ENCODE data around the gene IL13RA1. TPM values are rescaled to one million over a fixed set of nuclear protein-coding genes. Genes with fewer than 3 reads are reported as not detected.

Gene IL13RA1
- total RNA-seq, 1 donor from 2014 or later: 38.6 TPM

- Histone ChIP-seq H3K36me3 (ENCODE audit: control insufficient read depth, insufficient read depth, low read length) (no peaks in the 10 kb centered on the region), H3K27me3 (ENCODE audit: control insufficient read depth, insufficient read depth, low read length) (no peaks in the 10 kb centered on the region), H3K4me3 (ENCODE audit: low read depth, low read length) (no peak overlapping the region)
- no peak for TF ChIP-seq CTCF (IDR thresholded peaks at IDR 0.05; ENCODE audit: insufficient read depth, low read length, poor library complexity, severe bottlenecking)
- no peak for DNase-seq (ENCODE audit: low read depth)
These were observed 24.8 kb downstream of the IL13RA1 start for GRCh38 chrX:118751950-118752783.

GRCh38 chrX:118755633-118756032 lies 28.2 kb downstream of the IL13RA1 start:
- H3K36me3 ChIP-seq (ENCODE audit: control insufficient read depth, insufficient read depth, low read length): no peaks in the 10 kb centered on the region
- no peak overlapping the region for H3K4me3 ChIP-seq (ENCODE audit: low read depth, low read length)
- H3K27me3 ChIP-seq (ENCODE audit: control insufficient read depth, insufficient read depth, low read length): no peaks in the 10 kb centered on the region
- no peak for TF ChIP-seq CTCF (IDR thresholded peaks at IDR 0.05; ENCODE audit: insufficient read depth, low read length, poor library complexity, severe bottlenecking)
- no peak for DNase-seq (ENCODE audit: low read depth)

GRCh38 chrX:118756101-118756500 lies 28.7 kb downstream of the IL13RA1 start:
- no peak for DNase-seq (ENCODE audit: low read depth)
- Histone ChIP-seq H3K36me3 (ENCODE audit: control insufficient read depth, insufficient read depth, low read length) (no peaks in the 10 kb centered on the region), H3K27me3 (ENCODE audit: control insufficient read depth, insufficient read depth, low read length) (no peaks in the 10 kb centered on the region), H3K4me3 (ENCODE audit: low read depth, low read length) (no peak overlapping the region)
- no peak for TF ChIP-seq CTCF (IDR thresholded peaks at IDR 0.05; ENCODE audit: insufficient read depth, low read length, poor library complexity, severe bottlenecking)

- H3K27me3 ChIP-seq (ENCODE audit: control insufficient read depth, insufficient read depth, low read length): no peaks in the 10 kb centered on the region
- H3K36me3 ChIP-seq (ENCODE audit: control insufficient read depth, insufficient read depth, low read length): no peaks in the 10 kb centered on the region
- H3K4me3 ChIP-seq (ENCODE audit: low read depth, low read length): no peak overlapping the region
- no peak for TF ChIP-seq CTCF (IDR thresholded peaks at IDR 0.05; ENCODE audit: insufficient read depth, low read length, poor library complexity, severe bottlenecking)
- DNase-seq (ENCODE audit: low read depth): no peak
These were observed 31.1 kb downstream of the IL13RA1 start for GRCh38 chrX:118758511-118758910.

- Histone ChIP-seq H3K4me3 (ENCODE audit: low read depth, low read length) (no peak overlapping the region), H3K36me3 (ENCODE audit: control insufficient read depth, insufficient read depth, low read length) (no peaks in the 10 kb centered on the region), H3K27me3 (ENCODE audit: control insufficient read depth, insufficient read depth, low read length) (no peaks in the 10 kb centered on the region)
- DNase-seq (ENCODE audit: low read depth): no peak
- TF ChIP-seq CTCF (IDR thresholded peaks at IDR 0.05; ENCODE audit: insufficient read depth, low read length, poor library complexity, severe bottlenecking): no peak
These were observed 32.6 kb downstream of the IL13RA1 start for GRCh38 chrX:118760025-118760424.

Measured in kidney epithelial cell (primary cell).